GM18498 (cell line): ENCODE data around the gene SEMA4B.
"Not testable (repeated sequence)": the region's sequence is repeated elsewhere in the genome, so short reads cannot be mapped to it uniquely, and the experiment has no call there.

Source experiments
- ATAC-seq: cut with Tn5 transposase; IDR thresholded peaks from one replicate; pipeline ENCODE4 v1.9.1; 2021; ENCODE audit warnings: mild to moderate bottlenecking, moderate library complexity; ENCODE audit not compliant: unreplicated experiment

SEMA4B gene

DNA sequence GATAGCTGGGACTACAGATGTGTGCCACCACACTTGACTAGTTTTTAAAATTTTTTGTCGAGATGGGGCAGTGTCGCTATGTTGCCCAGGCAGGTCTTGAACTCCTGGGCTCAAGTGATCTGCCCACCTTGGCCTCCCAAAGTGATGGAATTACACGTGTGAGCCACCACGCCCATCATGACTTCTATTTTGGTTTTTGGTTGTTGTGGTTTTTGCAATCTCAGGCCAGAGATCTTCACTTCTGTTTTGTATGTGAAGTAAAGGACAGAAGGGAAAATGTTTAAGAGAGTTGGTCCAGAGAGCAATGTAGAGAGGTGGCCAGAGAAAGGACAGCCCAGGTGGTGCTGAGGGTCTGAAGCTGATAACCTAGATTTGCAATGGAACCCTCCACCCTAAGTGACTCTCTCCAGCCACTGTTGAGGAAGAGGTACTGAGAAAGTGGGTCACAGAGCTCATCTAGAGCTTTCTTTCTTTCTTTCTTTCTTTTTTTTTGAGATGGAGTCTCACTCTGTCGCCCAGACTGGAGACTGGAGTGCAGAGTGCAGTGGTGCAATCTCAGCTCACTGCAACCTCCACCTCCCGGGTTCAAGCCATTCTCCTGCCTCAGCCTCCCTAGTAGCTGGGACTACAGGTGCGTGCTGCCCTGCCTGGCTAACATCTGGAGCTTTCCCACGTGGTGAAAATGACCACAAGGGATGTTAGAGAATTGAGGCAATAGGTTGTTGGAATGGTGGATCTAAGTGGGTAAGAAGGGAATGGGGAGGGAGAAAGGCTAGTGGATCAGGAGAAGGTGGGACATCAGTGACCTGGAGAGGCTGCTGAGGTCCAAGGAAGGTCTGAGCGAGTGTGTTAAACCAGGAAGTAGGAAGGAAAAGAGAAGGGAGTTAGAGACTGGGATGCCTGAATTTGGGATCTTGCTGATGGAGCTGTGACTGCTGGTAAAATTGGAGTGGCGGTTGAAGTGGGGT lies 22.4 kb upstream of the SEMA4B start:
- peak; percentile 61 for ATAC-seq

DNA sequence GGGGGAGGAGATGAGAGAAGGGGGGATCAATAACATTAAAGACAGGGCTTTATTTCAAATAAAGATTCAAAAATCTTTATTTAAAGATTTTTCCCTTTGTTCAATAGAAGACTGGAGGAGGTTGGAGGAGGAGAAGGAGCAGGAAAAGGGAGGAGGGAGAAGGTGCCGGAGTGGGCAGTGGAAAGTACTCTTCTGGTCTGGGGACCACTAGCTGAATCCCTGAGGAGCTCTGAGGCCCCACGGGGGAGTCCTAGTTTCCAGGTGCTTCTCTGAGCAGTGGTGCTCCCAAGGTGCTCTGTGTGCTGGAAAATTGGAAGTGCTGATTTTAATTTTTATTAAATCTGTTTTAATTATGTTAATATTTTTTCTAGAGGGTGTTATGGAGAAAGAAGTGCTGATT lies 19.4 kb upstream of the SEMA4B start:
- ATAC-seq, result no peak

DNA sequence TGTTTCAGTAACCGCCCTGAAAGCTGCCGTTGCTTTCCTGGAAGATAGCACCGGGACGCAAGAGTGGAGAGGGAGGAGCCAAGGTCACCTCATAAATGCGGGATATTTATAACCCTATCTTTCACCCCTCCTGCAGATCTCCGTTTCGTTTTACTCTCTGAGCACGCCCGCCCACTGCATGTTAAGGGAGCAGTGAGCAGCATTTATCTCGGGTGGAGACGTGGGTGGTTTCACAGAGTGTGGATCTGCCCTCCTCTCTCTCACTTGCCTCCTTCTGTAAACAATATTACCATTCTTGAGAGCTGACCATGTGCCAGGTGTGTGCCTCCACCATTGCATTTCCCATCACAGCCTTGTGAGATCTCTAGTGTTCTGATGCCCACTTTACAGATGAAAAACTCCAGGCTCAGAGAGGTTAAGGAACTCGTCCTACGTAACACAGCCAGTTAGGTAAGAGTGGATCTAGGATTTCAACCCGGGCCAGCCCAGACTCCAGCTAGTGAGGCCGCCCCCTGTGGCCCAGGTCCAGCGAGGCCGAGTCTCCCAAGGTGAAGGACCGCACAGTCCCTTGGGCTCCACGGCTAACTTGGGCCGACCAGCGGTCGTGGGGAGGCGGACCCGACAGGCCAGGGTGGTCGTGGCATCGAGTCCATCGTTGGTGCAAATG lies 16.9 kb upstream of the SEMA4B start:
- ATAC-seq, result peak; percentile 66

DNA sequence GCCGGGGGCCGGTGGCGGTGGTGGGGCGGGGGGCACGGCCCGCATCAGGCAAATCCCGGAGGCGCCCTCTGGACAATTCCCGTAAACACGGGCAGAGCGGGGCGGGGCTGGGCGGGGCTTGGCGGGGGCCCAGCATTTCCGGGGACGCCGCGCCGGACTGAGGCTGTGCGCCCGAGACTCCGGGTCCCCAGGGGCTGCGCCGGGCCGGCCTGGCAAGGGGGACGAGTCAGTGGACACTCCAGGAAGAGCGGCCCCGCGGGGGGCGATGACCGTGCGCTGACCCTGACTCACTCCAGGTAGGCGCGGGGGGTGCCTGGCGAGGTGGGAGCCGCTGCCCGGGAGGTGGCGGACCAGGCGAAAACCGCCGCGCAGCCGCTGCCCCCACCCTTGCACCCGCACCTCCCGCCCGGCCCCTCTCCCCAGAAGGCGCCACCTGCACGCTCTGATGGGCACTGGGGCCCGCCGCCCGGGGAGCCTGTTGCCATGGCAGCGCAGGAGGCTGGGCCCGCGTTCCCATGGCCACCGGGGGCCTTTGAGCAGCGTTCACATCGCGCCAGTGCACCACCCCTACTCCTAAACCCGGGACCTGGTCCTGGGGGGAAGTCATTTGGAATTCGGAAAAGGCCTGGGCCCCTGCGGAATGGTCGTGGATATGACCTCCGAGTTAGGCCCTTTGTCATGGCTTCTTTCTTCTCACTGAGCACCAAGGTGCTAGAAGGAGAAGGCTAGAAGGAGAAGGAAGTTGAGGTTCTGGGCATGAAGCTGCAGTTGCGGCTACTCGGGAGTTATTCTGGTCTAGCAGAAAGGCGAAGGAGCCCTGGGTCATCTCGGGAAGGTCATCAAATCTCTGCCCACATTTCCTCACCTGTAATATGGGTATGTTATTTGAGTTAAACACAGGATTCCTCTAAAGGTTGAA lies 16.1 kb upstream of the SEMA4B start:
- ATAC-seq, result peak; percentile 84

DNA sequence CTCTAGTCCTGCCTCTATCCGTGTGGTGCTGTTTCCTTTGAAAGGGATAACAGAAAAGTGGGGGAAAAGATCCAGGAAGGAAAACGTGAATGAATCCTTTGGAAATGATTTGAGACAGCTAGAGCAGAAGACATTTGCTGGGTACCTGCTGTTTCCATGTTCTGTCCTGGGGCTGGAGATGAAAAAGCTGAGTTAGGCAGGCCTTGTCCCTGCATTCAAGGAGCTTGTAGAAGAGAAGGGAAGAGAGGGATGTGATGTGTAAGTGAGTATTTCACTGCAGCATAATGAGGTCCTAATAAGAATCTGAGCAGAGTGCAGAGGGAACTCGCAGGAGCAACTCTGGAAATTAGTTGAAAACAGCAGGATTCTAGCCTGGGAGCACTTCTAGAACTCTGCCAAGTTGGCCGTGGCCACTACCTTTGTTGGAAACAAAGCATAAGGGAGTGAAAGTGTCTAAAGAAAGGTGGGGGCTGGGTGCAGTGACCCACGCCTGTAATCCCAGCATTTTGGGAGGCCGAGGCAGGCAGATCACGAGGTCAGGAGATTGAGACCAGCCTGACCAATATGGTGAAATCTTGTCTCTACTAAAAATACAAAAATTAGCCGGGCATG lies 13.8 kb upstream of the SEMA4B start:
- no peak for ATAC-seq

DNA sequence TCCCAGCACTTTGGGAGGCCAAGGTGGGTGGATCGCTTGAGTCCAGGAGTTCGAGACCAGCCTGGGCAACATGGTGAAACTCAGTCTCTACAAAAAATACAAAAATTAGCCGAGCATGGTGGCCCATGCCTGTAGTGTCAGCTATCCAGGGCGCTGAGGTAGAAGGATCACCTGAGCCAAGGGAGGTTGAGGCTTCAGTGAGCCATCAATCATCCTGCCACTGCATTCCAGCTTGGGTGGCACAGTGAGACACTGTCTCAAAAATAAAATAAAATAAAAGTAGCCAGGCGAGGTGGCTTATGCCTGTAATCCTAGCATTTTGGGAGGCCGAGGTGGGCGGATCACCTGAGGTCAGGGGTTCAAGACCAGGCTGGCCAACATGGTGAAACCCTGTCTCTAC lies 13.1 kb upstream of the SEMA4B start:
- not testable (repeated sequence) for ATAC-seq

DNA sequence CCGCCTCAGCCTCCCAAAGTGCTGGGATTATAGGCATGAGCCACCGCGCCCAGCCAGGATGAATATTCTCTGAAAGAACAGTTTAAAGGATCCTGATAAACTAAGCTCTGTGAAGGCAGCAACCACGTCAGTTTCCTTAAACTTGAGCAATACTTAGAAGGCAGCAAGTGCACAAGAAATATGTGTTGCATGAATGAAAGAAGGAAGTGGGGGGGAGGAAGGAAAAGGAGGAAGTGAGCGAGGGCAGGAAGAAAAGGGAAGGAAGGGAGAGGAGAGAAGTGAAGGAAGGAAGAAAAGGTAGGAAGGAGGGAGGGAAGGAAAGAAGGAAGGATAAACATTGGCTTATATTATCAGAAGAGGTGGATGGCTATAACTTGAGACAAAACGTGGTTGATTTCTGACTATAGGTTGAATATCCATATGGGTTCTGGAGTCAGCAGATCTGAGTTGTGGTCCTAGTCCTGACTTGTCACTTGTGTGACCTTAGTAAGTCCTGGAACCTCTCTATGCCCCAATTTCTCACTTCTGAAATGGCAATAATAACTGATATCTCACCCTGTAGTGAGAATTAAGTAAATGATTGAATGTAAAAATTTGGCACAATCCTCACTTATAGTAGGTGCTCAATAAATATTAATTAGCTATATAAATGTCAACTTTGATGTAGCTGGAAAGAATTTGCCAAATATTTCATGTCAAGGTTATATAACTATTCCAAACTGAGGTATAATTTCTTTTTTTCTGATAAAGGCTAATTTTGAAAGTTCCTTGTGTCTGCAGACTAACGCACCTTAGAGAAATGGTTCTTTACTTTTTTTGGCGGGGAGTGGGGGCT lies 12.0 kb upstream of the SEMA4B start:
- no peak for ATAC-seq

DNA sequence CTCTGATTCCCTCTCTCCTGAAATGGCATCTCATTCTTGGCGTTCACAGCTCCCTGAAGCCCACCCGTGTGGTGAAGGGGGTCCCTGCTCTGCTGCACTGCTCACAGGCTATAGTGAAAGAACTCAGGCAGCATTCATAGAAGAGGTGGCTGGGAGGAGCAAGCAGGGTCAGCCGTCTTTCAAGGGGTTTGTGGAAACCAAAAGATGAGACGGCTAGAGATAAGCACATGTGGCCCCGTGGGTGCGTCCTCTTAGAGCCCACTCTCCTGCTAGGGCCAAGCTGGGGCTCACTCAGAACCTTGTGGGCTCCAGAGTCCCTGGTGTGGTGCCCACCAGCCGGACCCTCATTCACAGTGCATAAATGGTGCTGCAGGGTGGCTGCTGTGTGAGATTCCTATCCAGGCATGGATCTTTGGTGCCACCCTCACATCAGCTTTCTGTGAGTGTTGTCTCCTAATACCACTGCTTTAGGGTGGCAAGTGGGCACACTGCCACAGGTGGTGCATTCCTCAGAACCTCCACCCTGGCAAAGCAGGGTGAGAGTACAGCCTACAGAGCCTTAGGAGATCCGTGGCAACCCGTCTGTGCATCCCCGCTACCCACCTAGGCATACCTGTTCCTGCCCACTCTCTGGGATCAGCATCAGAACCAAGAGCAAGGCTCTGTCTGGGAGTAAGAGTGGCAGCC lies 11.2 kb upstream of the SEMA4B start:
- ATAC-seq, result no peak

DNA sequence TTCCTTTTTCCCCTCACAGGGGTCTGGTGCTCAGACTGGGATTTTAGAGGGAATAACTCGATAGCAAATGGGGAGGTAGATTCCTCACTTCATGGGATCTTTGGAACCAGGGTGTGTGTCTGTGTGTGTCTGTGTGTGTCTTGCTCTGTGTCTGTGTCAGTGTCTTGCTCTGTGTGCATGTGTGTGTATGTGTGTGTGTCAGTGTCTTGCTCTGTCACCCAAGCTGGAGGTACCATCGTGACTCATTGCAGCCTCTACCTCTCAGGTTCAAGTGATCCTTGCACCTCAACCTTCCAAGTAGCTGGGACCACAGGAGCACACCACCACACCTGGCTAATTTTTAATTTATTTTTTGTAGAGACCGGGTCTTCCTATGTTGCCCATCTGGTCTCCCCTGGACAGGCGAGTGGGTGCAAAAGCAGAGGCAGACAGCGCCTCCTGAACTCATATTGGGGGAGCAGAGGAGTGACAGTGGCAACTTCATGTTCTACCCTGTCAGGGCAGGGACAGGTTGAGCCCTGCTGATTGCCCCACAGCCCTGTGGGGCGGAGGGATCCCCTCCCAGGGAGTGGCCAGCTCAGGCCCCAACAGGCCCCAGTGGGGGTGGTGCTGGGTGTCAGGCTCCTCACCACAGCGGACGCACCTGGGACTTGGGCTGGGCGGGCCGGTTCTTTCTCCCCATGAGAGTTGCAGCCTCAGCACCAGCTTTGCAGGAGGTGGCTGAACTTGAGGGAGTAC lies 10.4 kb upstream of the SEMA4B start:
- peak; percentile 60 for ATAC-seq

DNA sequence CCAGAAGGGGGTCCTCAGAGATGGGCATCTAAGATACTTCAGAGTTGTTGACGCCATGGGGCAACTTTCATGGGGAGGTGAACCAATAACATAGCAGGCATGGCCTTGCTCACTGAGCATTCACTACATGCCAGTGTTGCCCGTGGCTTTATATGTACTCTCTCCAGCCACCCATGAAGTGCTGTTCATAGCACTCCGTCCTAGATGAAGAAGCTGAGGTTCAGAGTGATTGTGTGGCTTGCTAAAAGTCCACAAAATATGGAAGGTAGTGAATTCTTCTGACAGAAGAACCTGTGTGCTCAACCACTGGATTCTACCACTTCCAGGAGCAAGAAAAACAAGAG lies 9.8 kb upstream of the SEMA4B start:
- peak; percentile 26 for ATAC-seq

DNA sequence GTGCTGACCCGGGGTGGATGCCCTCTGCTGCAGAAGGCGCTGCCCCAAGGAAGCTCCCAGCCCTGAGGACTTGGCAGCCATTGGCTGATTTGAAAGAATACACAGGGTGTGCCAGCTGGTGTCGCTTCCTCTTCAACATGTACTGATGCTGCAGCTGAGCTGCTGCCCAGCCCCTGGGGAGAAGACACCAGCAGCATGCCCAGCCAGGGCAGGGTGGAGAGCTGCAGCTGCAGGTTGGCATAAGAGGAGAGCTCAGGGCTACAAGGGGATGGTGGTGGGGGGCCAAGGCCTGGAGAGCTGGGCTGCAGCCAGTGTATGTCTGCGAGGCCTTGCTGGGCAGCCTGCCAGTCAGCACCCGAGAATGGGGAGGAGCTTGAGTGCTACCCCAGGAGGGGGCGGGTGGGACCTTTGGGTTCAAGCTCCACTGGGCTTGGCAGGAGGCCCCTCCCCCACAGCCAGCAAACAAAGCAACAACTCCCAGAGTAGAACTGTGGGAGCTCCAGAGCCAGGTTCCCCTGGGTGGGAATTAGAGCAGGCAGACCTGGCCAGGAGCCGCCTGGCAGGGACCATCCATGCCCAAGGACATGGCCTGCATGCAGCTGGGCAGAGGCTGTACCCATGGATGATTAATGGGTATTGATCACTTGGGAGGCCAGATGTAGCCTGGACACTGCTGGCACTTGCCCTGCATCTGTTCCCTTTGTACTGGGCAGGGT lies 9.2 kb upstream of the SEMA4B start:
- peak; percentile 80 for ATAC-seq

DNA sequence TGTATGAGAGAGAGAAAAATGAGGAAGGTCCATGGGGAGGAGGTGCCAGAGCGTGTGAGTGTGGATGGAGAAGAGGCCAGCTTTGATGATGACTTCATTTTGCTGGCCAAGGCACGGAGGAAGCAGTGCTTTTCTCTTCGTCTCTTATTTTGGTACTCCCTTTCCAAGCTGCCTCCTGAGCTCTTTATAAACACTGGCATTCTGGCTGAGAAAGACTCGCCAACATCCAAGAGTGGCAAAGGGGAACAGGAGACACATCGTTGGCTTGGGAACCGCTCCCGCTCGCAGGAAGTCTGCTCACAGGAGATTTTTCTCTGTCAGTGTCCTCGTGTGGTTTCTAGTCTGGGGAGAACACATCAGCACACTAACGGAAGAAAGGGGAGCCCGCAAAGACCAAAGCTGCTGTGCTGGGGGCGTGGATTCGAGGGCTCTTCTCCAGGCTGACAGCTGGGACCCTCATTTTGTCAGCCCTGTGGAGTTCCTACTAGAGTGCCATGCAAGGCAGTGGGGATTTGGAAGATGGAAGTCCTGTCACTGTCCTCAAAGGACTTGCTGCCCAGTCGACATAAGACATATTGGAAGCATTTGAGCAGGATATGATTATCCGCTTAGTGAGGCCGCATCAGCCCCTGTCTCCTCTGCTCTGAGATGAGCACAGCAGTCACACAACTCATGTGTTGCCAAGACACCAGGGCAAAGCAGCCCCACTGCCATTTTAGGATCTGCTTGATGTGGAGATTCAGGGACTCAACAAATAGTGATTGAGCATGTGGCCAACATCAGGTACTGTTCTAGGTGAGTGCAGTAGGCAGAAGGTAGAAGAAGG lies 8.0 kb upstream of the SEMA4B start:
- no peak for ATAC-seq

DNA sequence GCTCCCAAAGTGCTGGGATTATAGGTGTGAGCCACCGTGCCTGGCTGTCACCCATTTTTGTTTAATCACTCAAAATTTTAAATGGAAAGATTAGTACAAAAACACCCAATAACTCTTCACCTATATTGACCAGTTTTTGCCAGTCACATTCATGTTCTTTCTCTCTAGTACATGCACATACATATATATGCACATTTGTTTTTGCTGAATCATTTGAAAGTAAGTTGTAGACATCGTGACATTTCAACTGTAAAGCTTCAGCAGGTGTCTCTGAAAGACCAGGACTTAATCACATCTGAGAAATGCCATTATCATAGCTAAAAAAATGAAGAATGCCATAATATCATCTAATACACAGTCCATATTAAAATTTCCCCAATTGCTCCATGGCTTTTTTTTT lies 6.5 kb upstream of the SEMA4B start:
- ATAC-seq, result no peak

DNA sequence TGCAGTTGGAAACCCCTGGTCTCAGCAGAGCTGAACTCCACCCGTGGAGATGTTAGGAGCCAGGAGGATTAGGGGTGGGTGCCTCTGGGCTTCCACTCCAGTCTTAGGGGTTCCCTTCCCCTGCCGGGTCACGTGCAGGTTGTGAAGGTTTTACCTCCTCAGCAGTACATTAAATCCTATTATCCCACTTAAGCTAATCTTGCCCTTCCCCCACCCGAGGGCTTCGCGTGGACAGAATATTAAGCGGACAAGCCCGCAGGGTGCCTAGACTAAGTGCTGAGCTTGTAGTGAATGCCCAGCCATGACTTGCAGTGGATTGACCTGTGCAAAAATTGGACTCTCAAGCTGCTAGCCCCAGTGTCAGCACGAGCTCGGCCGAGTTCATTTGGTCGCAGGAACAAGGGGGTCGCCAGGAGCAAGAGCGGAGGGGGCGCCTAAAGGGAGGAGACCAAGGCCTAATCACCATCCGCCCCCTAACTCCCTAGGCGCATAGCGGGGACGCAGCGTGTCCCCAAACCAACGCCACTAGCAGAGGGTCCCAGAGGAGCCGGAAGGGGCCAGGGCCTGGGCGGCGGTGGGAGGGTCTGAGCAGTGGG lies 498 bp upstream of the SEMA4B start:
- ATAC-seq, result no peak

DNA sequence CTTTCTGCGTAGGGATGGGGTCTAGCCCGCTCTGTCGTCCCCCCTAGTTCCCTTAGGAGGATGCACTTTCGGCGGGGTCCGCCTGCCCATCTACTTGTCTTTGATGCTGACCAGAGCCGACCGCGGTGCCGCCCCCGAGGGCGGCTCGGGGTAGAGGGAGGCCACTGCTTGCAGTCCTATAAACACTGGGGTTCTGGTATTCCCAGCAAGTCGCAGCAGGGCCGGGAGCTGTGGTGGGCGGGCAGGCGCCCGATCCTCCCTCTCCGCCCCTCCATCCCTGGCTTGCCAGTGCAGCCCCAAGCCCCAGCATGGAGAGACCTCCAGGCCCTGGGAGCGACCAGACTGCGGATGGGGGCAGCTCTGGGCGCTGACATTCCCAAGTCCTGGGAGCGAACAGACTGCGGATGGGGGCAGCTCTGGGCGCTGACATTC lies 830 bp downstream of the SEMA4B start:
- ATAC-seq, result no peak

DNA sequence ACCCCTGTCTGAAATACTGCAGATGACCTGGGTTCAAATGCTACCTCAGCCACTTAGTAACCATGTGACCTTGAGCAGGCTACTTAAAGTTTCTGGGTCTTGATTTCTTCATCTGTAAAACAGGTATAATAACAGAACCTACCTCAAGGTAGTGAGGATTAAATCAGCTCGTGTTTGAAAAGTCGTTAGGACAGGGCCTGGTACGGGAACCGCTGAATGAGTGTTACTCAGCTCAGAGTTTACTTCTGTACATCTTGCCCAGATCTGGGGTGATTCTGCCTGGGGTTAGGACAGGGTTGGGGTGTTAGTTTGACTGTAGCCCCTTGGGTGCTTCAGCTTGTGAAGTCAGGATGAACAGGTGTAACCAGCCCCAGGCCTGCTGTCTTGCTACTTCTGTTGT lies 1.8 kb downstream of the SEMA4B start:
- ATAC-seq, result no peak

DNA sequence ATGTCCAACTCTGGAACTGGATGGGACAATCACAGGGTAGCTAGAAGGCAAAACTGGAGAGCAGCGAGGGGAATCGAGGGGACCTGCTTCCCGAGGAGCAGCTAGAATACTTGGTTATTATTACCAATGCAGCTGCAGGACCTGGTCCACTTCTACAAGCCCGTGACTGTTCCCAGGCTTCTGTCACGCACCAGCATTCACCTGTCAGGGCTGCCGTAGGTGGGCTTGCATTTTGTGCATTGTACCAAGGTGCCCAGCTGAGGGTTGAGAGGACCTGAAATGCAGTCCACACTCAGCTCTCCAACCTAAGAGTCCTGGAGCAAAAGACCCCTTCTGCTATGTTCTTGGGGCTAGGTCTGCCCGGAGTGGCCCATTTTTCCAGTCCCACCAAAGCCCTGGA lies 2.3 kb downstream of the SEMA4B start:
- no peak for ATAC-seq
